ENCODE data around the gene SERPINE1.
"Not testable (repeated sequence)": the region's sequence is repeated elsewhere in the genome, so short reads cannot be mapped to it uniquely, and the experiment has no call there.

The SERPINE1 gene

GRCh38 chr7:101100858-101101847, 25.8 kb upstream of the SERPINE1 start:
- no peak for FAIRE-seq
- DNase-seq (ENCODE audit: insufficient read length, low spot score), result no peak

GRCh38 chr7:101102026-101102425, 24.9 kb upstream of the SERPINE1 start:
- FAIRE-seq, result no peak
- no peak for DNase-seq (ENCODE audit: insufficient read length, low spot score)

- not testable (repeated sequence) for FAIRE-seq; DNase-seq (ENCODE audit: insufficient read length, low spot score)
Measured at GRCh38 chr7:101103701-101104100, 23.2 kb upstream of the SERPINE1 start.

- no peak for FAIRE-seq
- DNase-seq (ENCODE audit: insufficient read length, low spot score), result no peak
Measured at GRCh38 chr7:101104193-101104713, 22.7 kb upstream of the SERPINE1 start.

- FAIRE-seq, result no peak
Measured at GRCh38 chr7:101104799-101105198, 22.1 kb upstream of the SERPINE1 start.

GRCh38 chr7:101105248-101105647, 21.7 kb upstream of the SERPINE1 start:
- not testable (repeated sequence) for FAIRE-seq; DNase-seq (ENCODE audit: insufficient read length, low spot score)

More at GRCh38 chr7:101104799-101105198, 22.1 kb upstream of the SERPINE1 start:
- no peak for DNase-seq (ENCODE audit: insufficient read length, low spot score)

- FAIRE-seq, result no peak
- DNase-seq (ENCODE audit: insufficient read length, low spot score), result no peak
Measured at GRCh38 chr7:101106386-101106785, 20.5 kb upstream of the SERPINE1 start.

GRCh38 chr7:101108330-101108857, 18.5 kb upstream of the SERPINE1 start:
- DNase-seq (ENCODE audit: insufficient read length, low spot score) (no peak), FAIRE-seq (no peak)

- DNase-seq (ENCODE audit: insufficient read length, low spot score), result no peak
- no peak for FAIRE-seq
Measured at GRCh38 chr7:101108961-101109360, 17.9 kb upstream of the SERPINE1 start.

- FAIRE-seq (no peak), DNase-seq (ENCODE audit: insufficient read length, low spot score) (no peak)
Measured at GRCh38 chr7:101109368-101109767, 17.5 kb upstream of the SERPINE1 start.

- FAIRE-seq, result no peak
- no peak for DNase-seq (ENCODE audit: insufficient read length, low spot score)
Measured at GRCh38 chr7:101111261-101111660, 15.6 kb upstream of the SERPINE1 start.

- FAIRE-seq, result no peak
Measured at GRCh38 chr7:101112233-101112632, 14.7 kb upstream of the SERPINE1 start.

GRCh38 chr7:101113140-101113539, 13.8 kb upstream of the SERPINE1 start:
- FAIRE-seq, result not testable (repeated sequence)

More at GRCh38 chr7:101112233-101112632, 14.7 kb upstream of the SERPINE1 start:
- DNase-seq (ENCODE audit: insufficient read length, low spot score), result no peak

GRCh38 chr7:101113836-101114235, 13.1 kb upstream of the SERPINE1 start:
- FAIRE-seq (no peak), DNase-seq (ENCODE audit: insufficient read length, low spot score) (no peak)

More at GRCh38 chr7:101113140-101113539, 13.8 kb upstream of the SERPINE1 start:
- DNase-seq (ENCODE audit: insufficient read length, low spot score), result not testable (repeated sequence)

- DNase-seq (ENCODE audit: insufficient read length, low spot score) (no peak), FAIRE-seq (no peak)
Measured at GRCh38 chr7:101114492-101114891, 12.4 kb upstream of the SERPINE1 start.

- DNase-seq (ENCODE audit: insufficient read length, low spot score) (no peak), FAIRE-seq (no peak)
Measured at GRCh38 chr7:101115215-101115614, 11.7 kb upstream of the SERPINE1 start.

- FAIRE-seq, result no peak
- no peak for DNase-seq (ENCODE audit: insufficient read length, low spot score)
Measured at GRCh38 chr7:101116898-101117297, 10.0 kb upstream of the SERPINE1 start.

GRCh38 chr7:101118856-101119255, 8.0 kb upstream of the SERPINE1 start:
- DNase-seq (ENCODE audit: insufficient read length, low spot score) (no peak), FAIRE-seq (no peak)

- FAIRE-seq (no peak), DNase-seq (ENCODE audit: insufficient read length, low spot score) (no peak)
Measured at GRCh38 chr7:101119876-101120275, 7.0 kb upstream of the SERPINE1 start.

GRCh38 chr7:101120315-101120714, 6.6 kb upstream of the SERPINE1 start:
- FAIRE-seq, result no peak
- DNase-seq (ENCODE audit: insufficient read length, low spot score), result no peak

GRCh38 chr7:101121631-101121990, 5.3 kb upstream of the SERPINE1 start:
- DNase-seq (ENCODE audit: insufficient read length, low spot score); FAIRE-seq: not testable (repeated sequence)

Data from HTR-8/SVneo (cell line).